Mesenchymal stem cell (in vitro differentiated cells and primary cell): ENCODE measurements around the gene GNA12.

Experiments used
- DNase-seq: peaks from one replicate; pipeline ENCODE4 v3.0.0-alpha.2; 2013
- H2AFZ ChIP-seq: one replicate; pipeline ENCODE4 v1.6.1; 2013; ENCODE audit warnings: low read depth, mild to moderate bottlenecking, control low read depth, inconsistent platforms, low read length, moderate library complexity
- H2AK5ac ChIP-seq: 2 replicates; pipeline ENCODE4 v1.6.1; 2013; ENCODE audit warnings: low read length, moderate library complexity, mild to moderate bottlenecking, inconsistent platforms; ENCODE audit not compliant: severe bottlenecking
- H2BK120ac ChIP-seq: one replicate; pipeline ENCODE4 v1.6.1; 2013; ENCODE audit warnings: low read depth, mild to moderate bottlenecking, inconsistent platforms, low read length, moderate library complexity
- H2BK12ac ChIP-seq, 2 experiments: one replicate each; pipeline ENCODE4 v1.6.1; 2013; ENCODE audit warnings: inconsistent platforms in 2 of 2, low read length in 2 of 2, mild to moderate bottlenecking in 2 of 2, moderate library complexity in 2 of 2, control low read depth in 1 of 2
- H2BK15ac ChIP-seq: one replicate; pipeline ENCODE4 v1.6.1; 2013; ENCODE audit warnings: mild to moderate bottlenecking, low read depth, inconsistent platforms; ENCODE audit not compliant: poor library complexity, severe bottlenecking
- H2BK5ac ChIP-seq: 2 replicates; pipeline ENCODE4 v1.6.1; 2013; ENCODE audit warnings: low read depth, mild to moderate bottlenecking, low read length, control low read depth, inconsistent platforms; ENCODE audit not compliant: poor library complexity, severe bottlenecking
- H3K14ac ChIP-seq, 2 experiments: one replicate each; pipeline ENCODE4 v1.6.1; 2013; ENCODE audit warnings: inconsistent platforms in 2 of 2, low read length in 2 of 2, control low read depth in 1 of 2, mild to moderate bottlenecking in 1 of 2, moderate library complexity in 1 of 2
- H3K18ac ChIP-seq, 2 experiments: one replicate each; pipeline ENCODE4 v1.6.1; 2013; ENCODE audit warnings: inconsistent platforms in 2 of 2, low read length in 2 of 2, control low read depth in 1 of 2, low read depth in 1 of 2, mild to moderate bottlenecking in 1 of 2
- H3K23ac ChIP-seq, 2 experiments: one replicate each; pipeline ENCODE4 v1.6.1; 2013; ENCODE audit warnings: inconsistent platforms in 2 of 2, low read length in 2 of 2, mild to moderate bottlenecking in 2 of 2, moderate library complexity in 2 of 2, control low read depth in 1 of 2
- H3K27ac ChIP-seq: 2 replicates; pipeline ENCODE4 v1.5.1; 2013; ENCODE audit warnings: mild to moderate bottlenecking, moderate library complexity, low read length, control low read depth, inconsistent platforms; ENCODE audit not compliant: poor library complexity, severe bottlenecking
- H3K27me3 ChIP-seq, 2 experiments: 2 replicates each; pipeline versions ENCODE4 v1.6.1 to v1.7.0; 2013; ENCODE audit warnings: low read length in 2 of 2, mild to moderate bottlenecking in 2 of 2, moderate library complexity in 2 of 2, control low read depth in 1 of 2, inconsistent platforms in 1 of 2; ENCODE audit not compliant: control insufficient read depth in 1 of 2, insufficient read depth in 1 of 2
- H3K36me3 ChIP-seq, 2 experiments: 2 replicates each; pipeline versions ENCODE4 v1.6.1 to v1.7.0; 2013; ENCODE audit warnings: low read length in 2 of 2, control low read depth in 1 of 2, inconsistent platforms in 1 of 2, low read depth in 1 of 2, mild to moderate bottlenecking in 1 of 2; ENCODE audit not compliant: insufficient read depth in 2 of 2, control insufficient read depth in 1 of 2
- H3K4ac ChIP-seq, 2 experiments: one replicate each; pipeline ENCODE4 v1.6.1; 2013; ENCODE audit warnings: inconsistent platforms in 2 of 2, low read length in 2 of 2, mild to moderate bottlenecking in 2 of 2, moderate library complexity in 2 of 2, control low read depth in 1 of 2, low read depth in 1 of 2
- H3K4me1 ChIP-seq: 2 replicates; pipeline ENCODE4 v1.6.1; 2013; ENCODE audit warnings: low read depth, low read length, control low read depth; ENCODE audit not compliant: control insufficient read depth, insufficient read depth
- H3K4me2 ChIP-seq: 2 replicates; pipeline ENCODE4 v1.6.1; 2013; ENCODE audit warnings: low read length, mild to moderate bottlenecking, inconsistent platforms; ENCODE audit not compliant: poor library complexity, severe bottlenecking
- H3K4me3 ChIP-seq, 2 experiments: 2 replicates each; pipeline versions ENCODE4 v1.5.1 to v1.7.0; 2013; ENCODE audit warnings: low read length in 2 of 2, mild to moderate bottlenecking in 2 of 2, control low read depth in 1 of 2, low read depth in 1 of 2; ENCODE audit not compliant: insufficient read depth in 1 of 2
- H3K79me1 ChIP-seq: replicated peaks from 2 replicates; pipeline ENCODE4 v1.6.1; 2013; ENCODE audit warnings: mild to moderate bottlenecking, control low read depth, low read length, inconsistent platforms; ENCODE audit not compliant: poor library complexity, severe bottlenecking
- H3K9ac ChIP-seq: 2 replicates; pipeline ENCODE4 v1.7.0; 2013; ENCODE audit warnings: mild to moderate bottlenecking, low read length, moderate library complexity
- H3K9me3 ChIP-seq: 2 replicates; pipeline ENCODE4 v1.7.0; 2013; ENCODE audit warnings: mild to moderate bottlenecking, low read length; ENCODE audit not compliant: control insufficient read depth
- H4K8ac ChIP-seq: one replicate; pipeline ENCODE4 v1.6.1; 2013; ENCODE audit warnings: inconsistent platforms, mild to moderate bottlenecking, low read length, moderate library complexity
- H4K91ac ChIP-seq: one replicate; pipeline ENCODE4 v1.6.1; 2013; ENCODE audit warnings: mild to moderate bottlenecking, low read length, inconsistent platforms
- WGBS: methylation state at CpG from one replicate; pipeline ENCODE4 v1.1.7; 2013; ENCODE audit warnings: mixed read lengths; 5-methylcytosine and 5-hydroxymethylcytosine counted together

Gene GNA12

DNA sequence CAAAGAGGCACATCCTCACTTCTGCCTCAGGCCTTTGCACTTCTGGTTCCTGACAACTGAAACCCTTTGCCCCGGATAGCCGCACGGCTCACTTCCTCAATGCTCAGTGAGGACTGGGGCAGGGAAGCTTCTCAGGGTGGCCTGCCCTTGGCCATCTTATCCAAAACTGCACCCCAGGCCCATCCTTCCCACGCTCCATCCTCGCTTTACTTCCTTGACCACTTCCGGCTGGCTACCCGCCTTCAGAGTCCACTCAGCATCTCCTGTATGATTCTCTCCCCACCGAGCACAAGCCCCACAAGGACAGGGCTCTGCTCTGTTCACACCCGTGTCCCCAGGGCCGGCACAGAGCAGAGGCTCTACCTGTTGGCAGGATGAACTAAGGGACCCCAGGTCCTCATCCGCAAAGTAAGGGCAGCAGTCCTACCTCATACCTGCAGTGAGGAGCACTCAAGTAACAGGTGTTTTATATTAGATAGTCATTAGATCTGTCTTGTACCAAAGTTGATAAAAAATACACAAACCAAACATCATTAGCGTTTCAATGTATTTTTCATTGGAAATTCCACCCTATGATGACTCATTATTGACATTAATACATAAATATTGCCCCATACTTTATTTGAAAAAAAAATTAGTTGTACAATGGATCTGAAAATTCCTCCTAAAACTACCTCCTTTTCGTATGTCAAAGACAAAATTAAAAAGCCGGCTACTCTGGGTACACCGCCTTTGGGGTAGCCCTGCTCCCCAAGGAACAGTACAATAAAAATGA lies 35.0 kb downstream of the GNA12 start:
- Histone ChIP-seq H3K27ac (no peak overlapping the region), H3K23ac (no peak overlapping the region), H2AFZ (no peak overlapping the region), H3K27me3 (no peaks in the 10 kb centered on the region), H2AK5ac (no peak overlapping the region), H3K4me3 (no peak overlapping the region), H3K36me3 (peaks cover 0 to 17% of the 10 kb centered on the region in 2 experiments), H3K4me2 (no peak overlapping the region), H3K9ac (no peak overlapping the region), H2BK5ac (no peak overlapping the region), H3K18ac (peak overlapping the region in 1 of 2 experiments; percentile 75), H3K79me1 (peaks cover 12% of the 10 kb centered on the region), H3K14ac (no peak overlapping the region), H4K8ac (peak overlapping the region; percentile 48), H4K91ac (no peak overlapping the region), H3K4ac (no peak overlapping the region), H3K4me1 (peaks cover 35% of the 10 kb centered on the region), H2BK120ac (no peak overlapping the region), H3K9me3 (no peaks in the 10 kb centered on the region), H2BK12ac (no peak overlapping the region), H2BK15ac (no peak overlapping the region)
- DNase-seq = no peak
- whole genome bisulfite sequencing = 97% methylated on average over 13 of the region's 15 CpGs

DNA sequence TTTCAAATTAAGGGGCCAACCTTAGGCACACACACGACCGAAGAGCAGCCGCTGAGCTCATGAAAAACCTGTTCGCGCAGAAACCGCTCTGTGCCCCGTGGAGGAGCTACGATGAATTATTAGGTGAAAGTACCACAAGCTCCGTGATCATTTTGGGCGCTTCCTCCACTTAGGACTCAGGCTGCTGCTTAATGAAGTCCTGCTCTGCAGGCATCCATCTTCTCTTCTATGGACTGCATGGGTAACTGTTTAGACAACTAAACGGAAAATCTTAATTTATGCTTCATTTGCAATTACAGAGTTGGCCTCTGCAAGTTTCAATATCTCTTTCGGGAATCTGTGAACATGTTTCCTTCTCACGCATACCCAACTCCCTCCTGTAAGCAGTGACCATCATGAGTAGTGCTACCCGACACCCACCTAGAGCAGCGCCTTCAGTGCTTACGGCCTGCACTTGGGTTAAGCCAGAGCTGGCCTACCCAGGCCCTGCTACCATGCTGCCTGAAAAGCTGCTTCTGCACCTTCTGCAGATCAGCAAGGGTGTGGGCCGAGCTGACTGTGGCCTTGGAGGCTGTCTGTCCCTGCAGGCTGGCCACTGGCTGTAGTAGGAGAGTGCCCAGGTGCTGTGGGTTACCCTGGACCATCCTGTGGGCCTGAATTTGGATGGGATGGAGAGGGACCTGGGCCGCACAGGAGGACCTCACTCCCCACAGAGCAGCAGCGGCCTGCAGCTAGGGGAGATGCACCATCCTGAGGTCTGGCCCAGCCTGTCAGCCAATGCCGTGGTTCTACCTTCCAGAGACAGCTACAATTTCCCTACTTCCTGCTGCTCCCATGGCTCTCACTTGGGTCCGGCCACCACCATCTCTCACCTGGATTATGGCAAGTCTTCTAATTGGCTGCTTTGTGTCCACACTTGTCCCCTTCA lies 36.0 kb downstream of the GNA12 start:
- no peak overlapping the region for H2BK5ac ChIP-seq
- H2AFZ ChIP-seq = no peak overlapping the region
- H3K36me3 ChIP-seq = peaks cover 0 to 11% of the 10 kb centered on the region in 2 experiments
- H3K4ac ChIP-seq = peak overlapping the region in 1 of 2 experiments; percentile 29
- peak overlapping the region; percentile 59 for H4K91ac ChIP-seq
- peak overlapping the region; percentile 79 for H3K9ac ChIP-seq
- 94% methylated on average over 21 of the region's 21 CpGs for WGBS
- no peak overlapping the region for H2AK5ac ChIP-seq
- H3K14ac ChIP-seq = peak overlapping the region in 1 of 2 experiments; percentile 5
- H3K23ac ChIP-seq = no peak overlapping the region
- peaks cover 32% of the 10 kb centered on the region for H3K4me1 ChIP-seq
- no peak overlapping the region for H3K27ac ChIP-seq
- H4K8ac ChIP-seq = peak overlapping the region; percentile 14
- H3K9me3 ChIP-seq = no peaks in the 10 kb centered on the region
- DNase-seq = peak; percentile 79
- peak overlapping the region; percentile 9 to 70 for H3K18ac ChIP-seq
- no peak overlapping the region for H2BK15ac ChIP-seq
- H3K4me3 ChIP-seq = peak overlapping the region in 1 of 2 experiments; percentile 56
- no peaks in the 10 kb centered on the region for H3K27me3 ChIP-seq
- no peak overlapping the region for H2BK120ac ChIP-seq
- no peak overlapping the region for H3K4me2 ChIP-seq
- H3K79me1 ChIP-seq = peaks cover 12% of the 10 kb centered on the region
- H2BK12ac ChIP-seq = peak overlapping the region in 1 of 2 experiments; percentile 4

DNA sequence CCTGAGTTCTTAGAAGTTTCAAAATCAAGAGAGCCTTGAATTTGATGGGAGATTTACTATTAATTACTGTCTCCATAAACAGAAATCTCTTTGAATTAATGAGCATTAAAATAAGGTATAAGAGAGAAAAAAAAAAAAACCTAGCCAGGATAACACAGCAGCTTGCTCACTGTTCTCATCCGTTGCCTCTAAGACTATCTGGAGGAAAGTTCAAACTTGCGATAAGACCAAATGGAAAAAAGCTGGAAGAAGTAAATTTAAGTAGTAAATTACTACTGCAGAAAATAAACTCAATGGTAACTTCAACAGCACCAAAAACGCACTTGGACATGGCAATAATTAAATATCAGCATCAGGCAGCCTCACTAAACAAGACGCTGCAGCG lies 36.7 kb downstream of the GNA12 start:
- Histone ChIP-seq H3K4me1 (peaks cover 32% of the 10 kb centered on the region), H4K8ac (no peak overlapping the region), H3K9me3 (no peaks in the 10 kb centered on the region), H3K4ac (no peak overlapping the region), H3K23ac (no peak overlapping the region), H2AFZ (no peak overlapping the region), H3K27me3 (no peaks in the 10 kb centered on the region), H2BK12ac (no peak overlapping the region), H3K14ac (no peak overlapping the region), H3K18ac (no peak overlapping the region), H3K4me2 (no peak overlapping the region), H2BK15ac (no peak overlapping the region), H3K79me1 (peaks cover 12% of the 10 kb centered on the region), H3K36me3 (peaks cover 0 to 11% of the 10 kb centered on the region in 2 experiments), H4K91ac (no peak overlapping the region), H2AK5ac (no peak overlapping the region), H2BK5ac (no peak overlapping the region), H3K4me3 (peak overlapping the region in 1 of 2 experiments; percentile 56), H2BK120ac (no peak overlapping the region), H3K9ac (peak overlapping the region; percentile 79), H3K27ac (no peak overlapping the region)
- DNase-seq = no peak
- 90% methylated on average over 4 of the region's 5 CpGs for WGBS

DNA sequence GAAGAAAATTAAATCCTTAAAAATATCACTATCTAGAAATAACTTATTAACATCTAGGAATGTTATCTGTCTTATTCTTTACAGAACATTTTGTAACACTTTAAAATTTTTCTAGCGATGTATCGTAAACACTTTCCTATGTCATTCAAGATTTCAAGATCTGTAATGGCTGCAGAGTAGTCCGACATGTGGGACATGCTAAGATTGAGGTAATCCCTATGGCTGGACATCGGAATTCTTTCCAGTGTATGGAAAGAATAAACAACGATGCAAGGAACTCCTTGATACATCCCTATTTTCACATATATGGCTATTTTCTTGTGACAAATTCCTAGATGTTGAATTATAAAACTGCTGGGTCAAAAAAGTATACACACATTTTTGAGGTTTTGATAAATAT lies 37.5 kb downstream of the GNA12 start:
- H3K79me1 ChIP-seq = peaks cover 11% of the 10 kb centered on the region
- peaks cover 0 to 11% of the 10 kb centered on the region in 2 experiments for H3K36me3 ChIP-seq
- H3K23ac ChIP-seq = no peak overlapping the region
- no peak overlapping the region for H3K4me2 ChIP-seq
- no peak overlapping the region for H2BK120ac ChIP-seq
- DNase-seq = no peak
- no peaks in the 10 kb centered on the region for H3K9me3 ChIP-seq
- WGBS = 83% methylated on average over 4 of the region's 5 CpGs
- peaks cover 29% of the 10 kb centered on the region for H3K4me1 ChIP-seq
- H2BK12ac ChIP-seq = no peak overlapping the region
- H3K18ac ChIP-seq = no peak overlapping the region
- H3K14ac ChIP-seq = no peak overlapping the region
- no peak overlapping the region for H2BK15ac ChIP-seq
- no peak overlapping the region for H2BK5ac ChIP-seq
- H3K27ac ChIP-seq = no peak overlapping the region
- no peak overlapping the region for H4K91ac ChIP-seq
- no peaks in the 10 kb centered on the region for H3K27me3 ChIP-seq
- no peak overlapping the region for H4K8ac ChIP-seq
- no peak overlapping the region for H2AFZ ChIP-seq
- no peak overlapping the region for H2AK5ac ChIP-seq
- H3K9ac ChIP-seq = peak overlapping the region; percentile 79
- no peak overlapping the region for H3K4me3 ChIP-seq
- no peak overlapping the region for H3K4ac ChIP-seq
